H9 (cell line): ENCODE results near the gene FAM78B. TPM values are rescaled to one million over a fixed set of nuclear protein-coding genes. Genes with fewer than 3 reads are reported as not detected.

ENCODE experiments used
- DNase-seq: peaks from one replicate; pipeline ENCODE4 v3.0.0-alpha.2; 2017
- H2AFZ ChIP-seq: one replicate; pipeline ENCODE4 v1.6.1; 2013; ENCODE audit warnings: mild to moderate bottlenecking, low read length, control low read depth, moderate library complexity
- H2AK5ac ChIP-seq: 2 replicates; pipeline ENCODE4 v1.6.1; 2013; ENCODE audit warnings: low read length, control low read depth, mixed read lengths; ENCODE audit not compliant: insufficient read length
- H2BK120ac ChIP-seq: one replicate; pipeline ENCODE4 v1.6.1; 2013; ENCODE audit warnings: low read depth, mild to moderate bottlenecking, low read length, control low read depth, inconsistent platforms; ENCODE audit not compliant: poor library complexity, severe bottlenecking
- H2BK12ac ChIP-seq: 2 replicates; pipeline ENCODE4 v1.6.1; 2013; ENCODE audit warnings: low read length, control low read depth, mixed read lengths, low read depth; ENCODE audit not compliant: insufficient read length
- H2BK15ac ChIP-seq: 2 replicates; pipeline ENCODE4 v1.6.1; 2013; ENCODE audit warnings: low read depth, low read length, control low read depth
- H2BK20ac ChIP-seq: one replicate; pipeline ENCODE4 v1.6.1; 2013; ENCODE audit warnings: low read depth, mild to moderate bottlenecking, low read length, control low read depth, inconsistent platforms; ENCODE audit not compliant: poor library complexity, severe bottlenecking
- H2BK5ac ChIP-seq: 2 replicates; pipeline ENCODE4 v1.6.1; 2013; ENCODE audit warnings: low read length, control low read depth, mixed read lengths; ENCODE audit not compliant: insufficient read length
- H3K14ac ChIP-seq: 2 replicates; pipeline ENCODE4 v1.6.1; 2013; ENCODE audit warnings: low read length, control low read depth; ENCODE audit not compliant: insufficient read depth
- H3K18ac ChIP-seq: 2 replicates; pipeline ENCODE4 v1.6.1; 2013; ENCODE audit warnings: low read depth, mild to moderate bottlenecking, mixed read lengths, low read length, control low read depth; ENCODE audit not compliant: insufficient read length
- H3K23ac ChIP-seq: 2 replicates; pipeline ENCODE4 v1.6.1; 2013; ENCODE audit warnings: low read length, control low read depth, mixed read lengths, low read depth; ENCODE audit not compliant: insufficient read length
- H3K23me2 ChIP-seq: 2 replicates; pipeline ENCODE4 v1.6.1; 2013; ENCODE audit warnings: low read depth, mild to moderate bottlenecking, mixed read lengths, low read length, control low read depth; ENCODE audit not compliant: insufficient read length, poor library complexity, severe bottlenecking
- H3K27ac ChIP-seq: 2 replicates; pipeline ENCODE4 v1.5.1; 2013; ENCODE audit warnings: low read length, control low read depth, mixed read lengths, low read depth; ENCODE audit not compliant: insufficient read length
- H3K27me3 ChIP-seq: 2 replicates; pipeline ENCODE4 v1.6.1; 2013; ENCODE audit warnings: low read length, control low read depth, inconsistent platforms; ENCODE audit not compliant: insufficient read depth
- H3K4ac ChIP-seq: 2 replicates; pipeline ENCODE4 v1.6.1; 2013; ENCODE audit warnings: low read depth, mild to moderate bottlenecking, control low read depth, inconsistent platforms, low read length, moderate library complexity
- H3K4me1 ChIP-seq: 2 replicates; pipeline ENCODE4 v1.6.1; 2013; ENCODE audit warnings: low read length, control low read depth, inconsistent platforms; ENCODE audit not compliant: insufficient read depth
- H3K4me2 ChIP-seq: 2 replicates; pipeline ENCODE4 v1.6.1; 2013; ENCODE audit warnings: low read length, control low read depth, mixed read lengths; ENCODE audit not compliant: insufficient read length, insufficient read depth
- H3K56ac ChIP-seq: 2 replicates; pipeline ENCODE4 v1.6.1; 2013; ENCODE audit warnings: low read depth, mild to moderate bottlenecking, mixed read lengths, low read length, control low read depth; ENCODE audit not compliant: insufficient read length
- H3K79me1 ChIP-seq: 2 replicates; pipeline ENCODE4 v1.6.1; 2013; ENCODE audit warnings: low read depth, mild to moderate bottlenecking, moderate library complexity, low read length, control low read depth, inconsistent platforms; ENCODE audit not compliant: insufficient read depth, poor library complexity, severe bottlenecking
- H3K79me2 ChIP-seq: 2 replicates; pipeline ENCODE4 v1.6.1; 2013; ENCODE audit warnings: low read length, control low read depth, inconsistent platforms; ENCODE audit not compliant: insufficient read depth
- H3K9ac ChIP-seq: 2 replicates; pipeline ENCODE4 v1.6.1; 2013; ENCODE audit warnings: low read length, control low read depth, mixed read lengths; ENCODE audit not compliant: insufficient read length; ENCODE audit errors: extremely low read depth
- H3K9me3 ChIP-seq: one replicate; pipeline ENCODE4 v1.6.1; 2013; ENCODE audit warnings: low read depth, low read length, inconsistent platforms; ENCODE audit not compliant: control insufficient read depth
- H3T11ph ChIP-seq: one replicate; pipeline ENCODE4 v1.6.1; 2013; ENCODE audit warnings: mild to moderate bottlenecking, low read length, control low read depth, inconsistent platforms
- H4K20me1 ChIP-seq: one replicate; pipeline ENCODE4 v1.6.1; 2013; ENCODE audit not compliant: control insufficient read depth, insufficient read length, insufficient read depth
- H4K5ac ChIP-seq: 2 replicates; pipeline ENCODE4 v1.6.1; 2013; ENCODE audit warnings: low read depth, mild to moderate bottlenecking, mixed read lengths, low read length, control low read depth; ENCODE audit not compliant: insufficient read length
- H4K8ac ChIP-seq: replicated peaks from 2 replicates; pipeline ENCODE4 v1.6.1; 2013; ENCODE audit warnings: low read length, control low read depth, mixed read lengths, low read depth; ENCODE audit not compliant: insufficient read length
- H4K91ac ChIP-seq: 2 replicates; pipeline ENCODE4 v1.6.1; 2013; ENCODE audit warnings: low read depth, mild to moderate bottlenecking, moderate library complexity, mixed read lengths, low read length, control low read depth; ENCODE audit not compliant: insufficient read length
- H3K27ac Mint-ChIP-seq, 3 experiments: 2 replicates in 2 of 3; 3 replicates in 1 of 3; pipeline ENCODE4 v1.8.0; 2020 to 2021; ENCODE audit warnings: mixed read lengths in 3 of 3, mild to moderate bottlenecking in 1 of 3, moderate library complexity in 1 of 3
- H3K27me3 Mint-ChIP-seq: 2 replicates; pipeline ENCODE4 v1.8.0; 2021; ENCODE audit warnings: low read depth, mild to moderate bottlenecking, moderate library complexity, mixed read lengths
- H3K36me3 Mint-ChIP-seq, 3 experiments: 2 replicates in 2 of 3; 3 replicates in 1 of 3; pipeline ENCODE4 v1.8.0; 2020 to 2021; ENCODE audit warnings: low read depth in 3 of 3, mixed read lengths in 3 of 3; ENCODE audit not compliant: insufficient read depth in 1 of 3
- H3K4me1 Mint-ChIP-seq, 2 experiments: 2 replicates each; pipeline ENCODE4 v1.8.0; 2020; ENCODE audit warnings: mixed read lengths in 2 of 2
- H3K4me3 Mint-ChIP-seq, 2 experiments: 2 replicates in 1 of 2; 3 replicates in 1 of 2; pipeline ENCODE4 v1.8.0; 2020 to 2021; ENCODE audit warnings: mild to moderate bottlenecking in 2 of 2, mixed read lengths in 2 of 2, moderate library complexity in 1 of 2
- H3K9me3 Mint-ChIP-seq, 2 experiments: 2 replicates in 1 of 2; 3 replicates in 1 of 2; pipeline ENCODE4 v1.8.0; 2020; ENCODE audit warnings: mild to moderate bottlenecking in 2 of 2, mixed read lengths in 2 of 2, moderate library complexity in 1 of 2
- CTCF ChIP-seq: fragments of 200-600 bp; sonication (generic); conservative IDR thresholded peaks from 3 replicates; pipeline ENCODE4 v1.8.0; 2021; ENCODE audit warnings: antibody characterized with exemption, mild to moderate bottlenecking
- WGBS: extraction: QIAGEN DNeasy Blood & Tissue Kit; methylation state at CpG from one replicate; pipeline ENCODE4 v1.1.7; 2013; ENCODE audit warnings: missing lambda C conversion rate, low lambda C conversion rate, mixed read lengths; ENCODE audit not compliant: insufficient read length; ENCODE audit errors: extremely low coverage; 5-methylcytosine and 5-hydroxymethylcytosine counted together
- total RNA-seq: library from RNA; stranded (reverse); gene quantifications from 2 replicates; pipeline ENCODE4 v1.2.1, GENCODE V29; 2021

FAM78B gene
- total RNA-seq, 1 experiment from 2014 or later, result 2.3 TPM

GRCh38 chr1:166170075-166170474 lies 3.3 kb upstream of the FAM78B start:
- Histone ChIP-seq H3K9me3 (no peaks in the 10 kb centered on the region), H2BK12ac (no peak overlapping the region), H2BK15ac (no peak overlapping the region), H3K23me2 (peaks cover 6% of the 10 kb centered on the region), H3K4ac (no peak overlapping the region), H4K20me1 (no peaks in the 10 kb centered on the region), H4K91ac (no peak overlapping the region), H2BK120ac (no peak overlapping the region), H2AK5ac (no peak overlapping the region), H4K8ac (no peak overlapping the region), H3K4me1 (peaks cover 10% of the 10 kb centered on the region), H3T11ph (no peak overlapping the region), H3K18ac (no peak overlapping the region), H3K9ac (no peak overlapping the region), H3K14ac (no peak overlapping the region), H2BK5ac (no peak overlapping the region), H4K5ac (no peak overlapping the region), H3K27me3 (peaks cover 6% of the 10 kb centered on the region; the same call in 1 of the 2 replicates), H3K79me1 (no peaks in the 10 kb centered on the region), H2AFZ (no peak overlapping the region), H2BK20ac (no peak overlapping the region), H3K56ac (no peak overlapping the region), H3K23ac (no peak overlapping the region), H3K4me2 (no peak overlapping the region), H3K27ac (no peak overlapping the region), H3K79me2 (no peaks in the 10 kb centered on the region)
- no CpG with 5 or more reads among the region's 2 CpGs for WGBS
- H3K36me3 Mint-ChIP-seq, result no peaks in the 10 kb centered on the region
- H3K27me3 Mint-ChIP-seq, result peaks cover 34% of the 10 kb centered on the region
- no peaks in the 10 kb centered on the region; a peak in 1 of 5 replicates for H3K9me3 Mint-ChIP-seq
- H3K4me3 Mint-ChIP-seq, result no peak overlapping the region
- DNase-seq, result no peak
- TF ChIP-seq CTCF, result no peak
- peaks cover 30 to 32% of the 10 kb centered on the region in 2 experiments for H3K4me1 Mint-ChIP-seq
- H3K27ac Mint-ChIP-seq, result no peak overlapping the region
